SK-N-DZ (cell line): ENCODE measurements around the gene GRK5.
"Not testable (repeated sequence)": the region's sequence is repeated elsewhere in the genome, so short reads cannot be mapped to it uniquely, and the experiment has no call there.

Experiments
- DNase-seq: peaks from one replicate; pipeline ENCODE4 v3.0.0-alpha.2; 2015; ENCODE audit warnings: low spot score

Gene GRK5

GRCh38 chr10:119451300-119451896, 244.0 kb downstream of the GRK5 start:
- no peak for DNase-seq

- DNase-seq: no peak
These were observed 245.0 kb downstream of the GRK5 start for GRCh38 chr10:119452396-119452795.

DNA sequence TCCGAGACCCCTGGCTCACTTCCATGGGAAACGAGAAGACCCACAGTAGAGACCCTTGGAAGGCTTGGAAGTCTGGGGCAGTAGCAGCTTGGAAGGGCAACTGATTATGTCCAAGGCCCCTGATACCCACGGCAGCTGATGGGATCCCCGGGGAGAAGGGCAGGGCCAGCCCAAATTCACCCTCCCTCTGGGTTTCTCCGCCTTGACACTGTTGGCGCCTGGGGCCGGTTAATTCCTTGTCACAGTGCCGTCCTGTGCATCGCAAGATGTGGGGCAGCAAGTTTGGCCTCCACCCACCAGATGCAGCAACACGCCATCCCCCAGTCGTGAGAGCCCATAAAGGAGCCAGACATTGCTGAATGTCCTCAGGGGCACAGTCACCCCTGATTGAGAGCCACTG, 245.9 kb downstream of the GRK5 start:
- DNase-seq: no peak

DNA sequence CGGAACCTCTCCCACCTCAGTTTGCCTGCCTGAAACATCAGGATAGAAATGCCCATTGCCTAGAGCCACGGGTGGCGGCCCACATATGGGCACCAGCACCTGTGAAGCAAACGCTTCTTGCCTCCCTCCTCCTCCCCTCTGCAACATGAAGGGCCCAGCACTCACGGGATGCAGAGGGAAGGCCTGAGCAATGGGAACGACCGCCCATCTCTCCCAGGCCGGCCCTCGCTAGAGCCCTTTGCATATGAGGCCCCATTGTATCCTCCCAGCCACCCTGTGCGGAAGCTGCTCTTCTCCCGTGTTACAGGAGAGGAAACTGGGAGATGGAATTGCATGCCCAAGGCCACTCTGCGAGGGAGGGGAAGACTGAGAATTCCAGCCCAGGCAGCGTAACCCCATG, 246.9 kb downstream of the GRK5 start:
- no peak for DNase-seq

DNA sequence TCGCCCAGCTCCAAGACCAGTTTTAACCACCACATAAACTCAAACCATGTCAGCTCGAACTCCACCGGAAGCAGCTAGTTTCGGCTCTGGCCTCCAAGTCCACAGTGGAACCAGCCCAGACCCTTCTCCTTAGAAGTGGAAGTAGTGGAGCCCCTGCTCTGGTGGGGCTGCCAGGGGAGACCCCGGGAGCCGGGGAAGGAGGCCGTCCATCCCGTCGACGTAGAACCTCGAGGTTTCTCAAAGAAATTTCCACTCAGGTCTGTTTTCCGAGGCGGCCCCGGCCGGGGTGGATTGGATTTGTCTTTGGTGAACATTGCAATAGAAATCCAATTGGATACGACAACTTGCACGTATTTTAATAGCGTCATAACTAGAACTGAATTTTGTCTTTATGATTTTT, 247.6 kb downstream of the GRK5 start:
- DNase-seq: no peak

GRCh38 chr10:119455609-119456434, 248.5 kb downstream of the GRK5 start:
- DNase-seq: no peak

DNA sequence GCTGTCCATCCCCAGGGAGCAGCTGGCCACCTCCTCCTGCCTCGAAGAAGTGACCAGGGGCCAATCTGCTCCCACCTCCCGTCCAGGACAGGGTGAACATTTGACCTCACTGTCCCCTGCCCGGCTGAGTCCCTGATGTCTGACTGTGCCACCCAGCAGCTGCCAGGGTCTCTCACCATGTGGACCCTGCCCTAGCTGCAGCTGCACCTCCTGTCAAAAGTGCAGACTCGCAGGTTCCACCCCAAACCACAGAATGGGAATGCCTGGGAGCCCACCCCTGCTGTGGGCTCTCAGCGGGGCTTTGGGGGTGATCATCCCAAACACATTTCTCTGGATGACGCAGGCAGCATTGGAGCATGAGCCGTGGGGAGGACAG, 249.1 kb downstream of the GRK5 start:
- no peak for DNase-seq

GRCh38 chr10:119457966-119458766, 250.8 kb downstream of the GRK5 start:
- DNase-seq: no peak

DNA sequence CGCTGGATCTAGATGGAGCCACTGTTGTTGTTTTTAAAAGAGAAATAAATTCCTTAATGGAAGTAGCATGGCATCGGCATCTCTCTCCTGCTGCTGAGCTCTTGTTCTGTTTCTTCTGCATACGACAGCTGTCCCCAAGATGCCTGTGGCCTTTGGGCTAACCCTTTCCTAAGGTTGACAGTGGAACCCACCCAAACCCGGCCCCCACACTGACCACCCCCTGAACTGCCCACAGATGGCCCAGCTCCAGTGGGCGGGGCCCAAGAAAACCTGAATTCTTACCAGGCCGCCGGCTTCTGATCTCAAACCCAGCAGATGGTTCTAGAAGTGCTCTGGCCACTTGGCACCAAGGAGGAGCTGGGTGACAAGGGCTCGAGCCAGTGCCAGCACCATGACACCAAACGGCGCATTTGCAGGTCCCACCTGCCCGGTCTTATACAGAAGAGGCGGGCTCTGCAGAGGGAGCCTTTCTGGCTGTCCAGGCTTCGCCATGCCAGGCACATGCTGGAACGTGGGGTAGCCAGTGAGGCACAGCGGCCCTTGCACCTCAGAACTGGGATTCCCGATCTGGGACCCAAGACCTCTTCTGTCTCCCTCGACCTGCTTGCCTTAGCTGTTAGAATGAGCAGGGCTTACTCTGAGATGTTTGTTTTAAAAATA, 252.4 kb downstream of the GRK5 start:
- no peak for DNase-seq

DNA sequence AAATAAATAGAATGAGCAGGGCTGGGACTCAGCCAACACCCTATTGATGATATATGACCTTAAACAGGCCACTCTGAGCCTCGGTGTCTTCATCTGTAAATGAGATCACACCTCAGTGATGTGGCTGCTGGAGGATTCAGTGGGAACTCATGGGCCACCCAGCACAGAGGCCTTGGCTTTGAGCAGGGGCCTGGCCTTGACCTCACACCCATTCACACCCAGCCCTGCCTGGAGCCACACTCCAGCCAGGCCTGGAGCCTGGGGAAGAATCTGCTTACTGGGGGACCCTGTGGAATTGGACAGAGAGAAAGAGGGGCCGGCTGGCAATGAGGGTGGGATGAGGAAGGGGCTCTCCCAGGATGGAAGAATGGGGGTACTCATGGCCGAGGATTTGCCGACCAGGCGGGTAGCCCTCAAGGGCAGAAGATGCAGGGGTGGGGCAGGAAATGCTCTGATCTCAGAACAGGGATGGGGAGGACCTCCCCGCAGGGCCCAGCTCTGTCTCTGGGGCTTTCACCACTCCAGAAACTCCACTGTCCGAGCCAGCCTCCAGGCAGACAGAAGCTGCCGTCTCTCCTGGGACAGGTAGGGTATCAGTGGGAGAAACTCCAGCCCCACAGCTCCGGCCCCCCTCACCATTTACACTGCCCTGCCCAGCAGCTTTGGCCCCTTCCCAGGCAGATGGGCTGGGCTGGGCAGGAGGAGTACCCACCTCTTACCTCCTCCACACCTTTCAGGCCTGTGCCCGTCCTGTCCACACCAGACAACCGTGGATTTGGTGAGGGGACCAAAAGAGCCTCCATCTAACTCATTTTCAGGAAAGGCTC, 253.2 kb downstream of the GRK5 start:
- DNase-seq: no peak

GRCh38 chr10:119461380-119461779, 254.0 kb downstream of the GRK5 start:
- DNase-seq: no peak

GRCh38 chr10:119461923-119462322, 254.6 kb downstream of the GRK5 start:
- no peak for DNase-seq

GRCh38 chr10:119462773-119463172, 255.4 kb downstream of the GRK5 start:
- DNase-seq: no peak

- DNase-seq: not testable (repeated sequence)
These were observed 255.8 kb downstream of the GRK5 start for GRCh38 chr10:119463195-119463594.

DNA sequence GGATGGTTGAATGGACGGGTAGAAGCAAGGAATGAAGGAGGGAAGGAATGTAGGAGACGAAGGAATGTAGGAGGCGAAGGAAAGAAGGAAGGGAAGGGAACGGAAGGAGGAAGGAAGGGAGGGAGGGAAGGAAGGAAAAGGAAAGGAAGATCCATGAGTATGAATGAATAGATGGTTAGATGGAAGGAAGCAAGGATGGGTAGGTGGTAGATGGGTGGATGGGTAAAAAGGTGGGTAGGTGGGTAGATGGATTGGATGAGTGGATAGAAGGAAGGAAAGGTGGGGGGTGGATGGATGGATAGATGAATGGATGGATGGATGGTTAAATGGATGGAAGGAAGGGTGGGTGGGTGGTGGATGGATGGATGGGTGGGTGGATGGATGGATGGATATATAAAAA, 257.7 kb downstream of the GRK5 start:
- no peak for DNase-seq

DNA sequence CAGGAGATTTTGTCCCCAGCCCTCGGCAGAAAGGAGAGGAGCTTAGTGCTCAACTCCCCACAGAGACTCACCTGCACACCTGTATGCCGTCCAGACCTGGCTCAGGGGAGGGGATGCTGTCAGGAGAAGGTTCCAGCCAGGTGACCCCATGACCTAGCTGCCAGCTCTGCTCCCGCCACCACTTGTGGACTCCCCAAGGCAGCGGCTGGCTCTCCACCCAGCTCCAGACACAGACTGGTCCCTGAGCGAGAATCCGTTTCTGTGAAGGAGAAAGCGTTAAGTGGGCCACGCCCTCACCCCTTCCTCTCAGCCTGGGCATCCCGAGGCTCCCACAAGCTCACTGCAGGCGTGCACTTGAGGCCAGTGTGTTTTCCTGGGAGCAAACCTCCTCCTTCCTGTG, 258.7 kb downstream of the GRK5 start:
- no peak for DNase-seq

DNA sequence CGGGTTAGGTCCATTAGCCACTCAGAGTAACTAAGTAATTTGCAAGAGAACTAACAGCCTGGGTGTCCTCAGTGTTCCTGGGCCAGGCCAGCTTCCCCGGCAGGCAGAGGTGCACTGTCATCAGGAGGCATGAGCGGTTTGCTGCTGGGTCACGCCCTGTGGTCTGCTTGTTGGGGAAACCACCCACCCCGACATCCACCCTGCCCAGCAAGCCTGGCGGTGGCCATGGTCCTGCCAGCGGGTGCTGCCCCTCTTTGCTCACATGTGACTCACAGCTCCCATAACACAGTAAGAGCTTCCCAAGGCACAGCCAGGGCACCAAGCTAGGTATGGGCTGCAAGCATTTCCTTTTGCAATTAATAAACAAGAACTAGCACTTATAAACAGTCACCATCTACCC, 259.3 kb downstream of the GRK5 start:
- DNase-seq: no peak

DNA sequence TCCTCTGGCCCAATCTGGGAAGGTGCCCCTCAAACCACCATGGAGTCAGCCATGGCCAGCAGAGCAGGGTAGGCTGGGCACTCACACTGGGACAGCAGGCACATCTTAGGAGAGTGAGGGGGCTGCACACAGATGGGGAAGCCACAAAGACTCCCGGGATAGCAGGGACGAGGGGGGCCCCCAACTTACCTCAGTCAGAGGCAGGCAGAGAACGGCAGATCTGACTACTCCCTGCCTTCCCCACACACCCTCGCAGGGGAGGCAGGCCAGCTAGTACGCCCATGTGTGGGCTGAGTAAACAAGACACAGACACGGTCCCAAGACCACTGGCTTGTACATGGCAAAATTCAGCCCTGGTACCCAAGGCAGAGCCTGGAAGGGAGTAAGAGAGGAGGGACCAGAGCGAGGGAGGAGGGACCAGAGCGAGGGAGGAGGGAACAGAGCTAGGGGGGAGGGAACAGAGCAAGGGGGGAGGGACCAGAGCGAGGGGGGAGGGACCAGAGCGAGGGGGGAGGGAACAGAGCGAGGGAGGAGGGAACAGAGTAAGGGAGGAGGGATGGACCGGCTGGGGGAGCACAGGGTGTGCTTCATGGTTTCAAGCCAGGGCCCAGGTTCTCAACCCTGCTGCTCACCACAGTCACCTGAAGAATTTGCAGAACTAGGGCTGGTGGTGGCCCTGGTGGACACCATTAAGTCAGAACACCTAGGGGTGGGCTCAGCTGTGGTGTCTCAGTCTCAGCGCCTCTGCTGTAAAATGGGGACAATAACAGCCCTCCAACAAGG, 261.4 kb downstream of the GRK5 start:
- no peak for DNase-seq

- DNase-seq: no peak
These were observed 261.9 kb downstream of the GRK5 start for GRCh38 chr10:119469325-119469707.

DNA sequence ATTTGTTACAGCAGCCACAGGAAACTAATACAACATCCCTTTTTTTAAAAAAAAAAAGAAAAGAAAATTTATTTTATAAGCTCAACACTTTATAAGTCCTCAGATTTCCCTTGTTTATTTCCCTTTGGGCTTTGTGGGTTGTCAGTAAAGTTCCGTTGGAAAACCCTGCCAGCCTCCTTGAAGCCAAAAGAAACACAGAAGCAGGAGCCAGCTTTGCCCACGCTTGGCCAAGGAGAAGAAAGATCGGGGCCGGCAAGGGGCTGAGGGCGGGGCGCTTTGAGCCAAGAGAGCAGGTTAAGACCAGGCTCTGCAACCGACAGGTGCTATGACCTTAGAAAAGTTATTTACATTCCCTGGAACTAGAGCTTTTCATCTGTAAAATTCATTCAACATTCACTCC, 262.5 kb downstream of the GRK5 start:
- DNase-seq: no peak
